Spinal cord (tissue), 10 donors: ENCODE measurements around the gene PNPLA6. TPM values are rescaled to one million over a fixed set of nuclear protein-coding genes. Genes with fewer than 3 reads are reported as not detected.

Experiments used
- DNase-seq, 6 donors: peaks; one replicate each; pipeline versions ENCODE4 v3.0.0 to v3.0.0-alpha.2; 2013 to 2015; ENCODE audit warnings: low spot score in 6 of 6, low read depth in 4 of 6
- H3K27ac ChIP-seq: one replicate; pipeline ENCODE4 v1.5.1; 2013; ENCODE audit warnings: low read depth, low read length, control low read depth
- H3K27me3 ChIP-seq: one replicate; pipeline ENCODE4 v1.6.1; 2013; ENCODE audit warnings: low read length; ENCODE audit not compliant: control insufficient read depth, insufficient read depth
- H3K36me3 ChIP-seq: one replicate; pipeline ENCODE4 v1.6.1; 2013; ENCODE audit warnings: low read length; ENCODE audit not compliant: control insufficient read depth, insufficient read depth
- H3K4me1 ChIP-seq: one replicate; pipeline ENCODE4 v1.6.1; 2013; ENCODE audit warnings: low read length; ENCODE audit not compliant: control insufficient read depth, insufficient read depth
- H3K4me3 ChIP-seq: one replicate; pipeline ENCODE4 v1.5.1; 2013; ENCODE audit warnings: low read depth, low read length, control low read depth
- H3K9me3 ChIP-seq: one replicate; pipeline ENCODE4 v1.6.1; 2013; ENCODE audit warnings: low read length; ENCODE audit not compliant: control insufficient read depth, insufficient read depth
- WGBS: methylation state at CpG from one replicate; pipeline ENCODE4 v1.1.5; 2013; ENCODE audit warnings: missing lambda C conversion rate; ENCODE audit not compliant: insufficient coverage; 5-methylcytosine and 5-hydroxymethylcytosine counted together
- long read RNA-seq, 4 donors: transcript quantifications; one replicate each; lab custom pipeline, GENCODE V29; 2026
- polyA plus RNA-seq, 2 donors: library from polyadenylated mRNA; unstranded; fragments of 120-200 nt; gene quantifications; one replicate each; pipeline ENCODE4 v1.2.1, GENCODE V29; 2013; ENCODE audit not compliant: insufficient read length in 2 of 2
- total RNA-seq, 2 donors: library from RNA; depleted of rRNA in 1 of 2; stranded (reverse); fragments of 120-200 nt in 1 of 2; fragments of >200 nt in 1 of 2; gene quantifications; one replicate each; pipeline versions ENCODE4 v1.2.3 to v1.2.4, GENCODE V29; 2013 to 2014
- donor health status: healthy.

PNPLA6 gene
- total RNA-seq: 10 to 100 TPM; 45.8 to 47.8 TPM
- polyA plus RNA-seq: 10 to 100 TPM; 91.8 to 94.3 TPM
- long read RNA-seq, donor 1, partial matches to known transcripts: 22 of 24 reads
- long read RNA-seq, donor 1, other reads (novel, unspliced or antisense): 0 of 24 reads
- long read RNA-seq, donor 2: 0 reads
- long read RNA-seq, donor 3, partial matches to known transcripts: 0 of 2 reads
- long read RNA-seq, donor 3, other reads (novel, unspliced or antisense): 0 of 2 reads
- long read RNA-seq, donor 4, partial matches to known transcripts: 0 of 1 reads
- long read RNA-seq, donor 4, other reads (novel, unspliced or antisense): 0 of 1 reads

DNA sequence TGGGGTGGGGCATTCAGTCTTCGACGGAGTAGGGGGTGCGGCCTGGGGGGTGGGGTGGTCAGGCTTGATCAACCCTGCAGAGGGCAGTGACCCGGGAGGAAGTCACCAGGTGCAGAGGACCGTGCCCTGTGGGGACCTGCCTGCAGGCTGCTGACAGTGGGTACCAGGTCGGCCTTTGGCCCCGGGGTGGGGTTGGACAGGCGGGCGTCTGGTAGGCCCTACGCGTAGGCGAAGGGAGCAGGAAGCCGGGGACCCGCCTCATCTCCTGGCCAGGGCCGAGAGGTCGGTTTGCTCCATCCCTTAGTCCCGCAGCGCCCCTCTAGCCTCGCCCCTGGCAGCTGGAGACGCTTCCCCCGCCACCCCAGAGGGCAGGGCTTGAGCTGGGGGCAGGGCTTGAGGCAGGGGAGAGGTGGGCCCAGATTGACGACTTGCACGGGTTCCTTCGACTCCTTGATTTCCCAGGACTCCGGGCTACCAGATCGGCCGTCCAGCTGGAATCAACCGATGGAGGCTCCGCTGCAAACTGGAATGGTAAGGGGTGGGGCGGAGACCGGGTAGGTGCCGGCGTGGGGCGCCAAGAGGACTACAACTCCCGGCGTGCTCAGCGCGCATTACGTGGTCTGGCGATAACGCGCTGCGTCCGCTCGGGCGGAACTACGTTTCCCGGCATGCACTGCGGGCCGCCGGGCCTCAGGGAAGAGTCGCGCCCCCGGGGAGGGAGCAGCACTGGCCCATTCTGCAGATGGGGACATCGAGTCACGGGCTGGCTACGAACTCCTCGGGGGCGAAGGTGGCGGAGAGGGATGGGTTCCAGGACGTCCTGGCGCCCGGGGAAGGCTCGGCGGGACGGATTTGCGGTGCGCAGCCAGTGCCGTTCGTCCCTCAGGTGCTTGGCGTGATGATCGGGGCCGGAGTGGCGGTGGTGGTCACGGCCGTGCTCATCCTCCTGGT, at the start of gene PNPLA6:
Gene PNPLA6, plus strand, starts transcription at position 671 of the 951 bp plus-strand sequence. Its CDS starts 72 bp downstream, at position 743.
- Histone ChIP-seq H3K27ac (peak within 1 kb of the TSS; percentile 98), H3K4me1 (peaks cover 26% of the 10 kb centered on the region), H3K36me3 (peaks cover 47% of the 10 kb centered on the region), H3K9me3 (no peaks in the 10 kb centered on the region), H3K4me3 (peak within 1 kb of the TSS; percentile 83), H3K27me3 (no peaks in the 10 kb centered on the region)
- DNase-seq: peak in 5 of 6 donors; percentile 93 to 98 (median 93)
- under 1% methylated on average over 76 of the region's 76 CpGs for WGBS

DNA sequence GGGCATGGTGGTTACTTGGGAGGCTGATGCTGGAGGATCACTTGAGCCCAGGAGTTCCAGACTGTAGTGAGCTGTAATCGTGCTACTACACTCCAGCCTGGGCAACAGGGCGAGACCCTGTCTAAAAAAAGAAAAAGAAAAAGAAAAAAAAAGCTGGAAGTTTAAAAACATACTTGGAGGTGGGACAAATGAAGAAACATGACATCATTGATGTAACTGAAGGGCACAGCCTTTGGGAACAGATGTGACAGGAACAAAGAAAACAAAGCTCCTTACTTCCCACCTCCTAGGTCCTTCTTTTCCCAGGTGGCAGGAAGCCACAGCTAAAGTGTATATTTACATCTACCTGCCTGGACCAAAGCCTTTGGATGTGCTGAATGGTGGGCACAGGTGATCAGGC, 48.6 kb upstream of the PNPLA6 start:
- DNase-seq: no peak
- no peak overlapping the region for H3K27ac ChIP-seq
- peaks cover 36% of the 10 kb centered on the region for H3K4me1 ChIP-seq
- no peaks in the 10 kb centered on the region for H3K9me3 ChIP-seq
- H3K4me3 ChIP-seq: no peak overlapping the region
- 82% methylated on average over 2 of the region's 2 CpGs for WGBS
- H3K27me3 ChIP-seq: no peaks in the 10 kb centered on the region
- peaks cover 8% of the 10 kb centered on the region for H3K36me3 ChIP-seq

DNA sequence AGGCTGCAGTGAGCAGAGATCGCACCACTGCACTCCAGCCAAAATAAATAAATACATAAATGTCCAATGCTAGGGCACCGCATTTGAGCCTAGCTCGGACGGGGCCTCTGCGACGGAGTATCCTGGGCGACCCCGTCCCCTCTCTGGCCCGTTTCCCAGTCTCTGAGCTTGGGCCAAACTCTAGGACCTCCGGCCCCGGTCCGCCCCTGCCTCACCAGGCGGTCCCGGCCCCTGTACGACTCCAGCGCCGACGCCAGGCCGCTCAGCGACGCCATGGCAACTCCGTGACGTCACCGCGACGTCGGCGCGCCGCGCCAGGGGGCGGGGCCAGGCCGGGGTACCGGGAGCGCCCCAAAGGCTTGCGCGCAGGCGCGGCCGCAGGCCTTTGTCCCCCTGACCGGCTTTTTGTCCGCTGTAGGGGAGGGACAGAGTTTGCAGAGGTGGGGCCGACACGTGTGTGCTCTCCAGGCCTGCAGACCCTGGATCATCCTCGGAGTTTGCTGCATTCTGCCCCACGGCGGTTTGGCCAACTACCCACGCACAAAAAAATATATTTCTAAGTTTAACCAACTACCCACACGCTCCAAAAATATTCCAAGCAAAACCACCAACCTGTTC, 46.7 kb upstream of the PNPLA6 start, which contains the start of gene PEX11G:
Gene PEX11G, minus strand, starts transcription at position 300 of the 618 bp plus-strand sequence. Its CDS starts 25 bp downstream, at position 275.
- Histone ChIP-seq H3K4me1 (peaks cover 19% of the 10 kb centered on the region), H3K27ac (peak within 1 kb of the TSS; percentile 90), H3K9me3 (no peaks in the 10 kb centered on the region), H3K4me3 (peak within 1 kb of the TSS; percentile 54), H3K36me3 (no peaks in the 10 kb centered on the region), H3K27me3 (no peaks in the 10 kb centered on the region)
- WGBS: under 1% methylated on average over 46 of the region's 49 CpGs
- DNase-seq: peak; percentile 83 to 97 (median 86)

DNA sequence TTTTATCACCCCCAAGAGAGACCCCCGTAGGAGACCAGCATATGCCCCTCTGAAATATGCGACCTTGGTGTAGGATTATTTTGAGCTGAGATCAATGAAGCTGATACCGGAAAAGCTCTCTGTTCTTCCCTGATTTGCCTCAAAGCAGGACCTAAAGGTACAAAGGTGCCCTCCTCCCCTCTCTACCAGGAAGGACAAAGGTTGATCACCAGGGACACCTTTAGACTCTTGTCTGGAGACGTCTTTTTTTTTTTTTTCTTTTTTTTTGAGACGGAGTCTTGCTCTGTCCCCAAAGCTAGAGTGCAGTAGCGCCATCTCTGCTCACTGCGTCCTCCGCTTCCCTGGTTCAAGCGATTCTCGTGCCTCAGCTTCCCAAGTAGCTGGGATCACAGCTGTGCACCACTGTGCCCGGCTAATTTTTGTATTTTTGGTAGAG, 45.9 kb upstream of the PNPLA6 start:
- H3K27me3 ChIP-seq: no peaks in the 10 kb centered on the region
- no peak for DNase-seq
- peak overlapping the region; percentile 90 for H3K27ac ChIP-seq
- WGBS: 75% methylated on average over 8 of the region's 11 CpGs
- H3K4me1 ChIP-seq: peaks cover 26% of the 10 kb centered on the region
- no peaks in the 10 kb centered on the region for H3K36me3 ChIP-seq
- H3K9me3 ChIP-seq: no peaks in the 10 kb centered on the region
- H3K4me3 ChIP-seq: no peak overlapping the region

DNA sequence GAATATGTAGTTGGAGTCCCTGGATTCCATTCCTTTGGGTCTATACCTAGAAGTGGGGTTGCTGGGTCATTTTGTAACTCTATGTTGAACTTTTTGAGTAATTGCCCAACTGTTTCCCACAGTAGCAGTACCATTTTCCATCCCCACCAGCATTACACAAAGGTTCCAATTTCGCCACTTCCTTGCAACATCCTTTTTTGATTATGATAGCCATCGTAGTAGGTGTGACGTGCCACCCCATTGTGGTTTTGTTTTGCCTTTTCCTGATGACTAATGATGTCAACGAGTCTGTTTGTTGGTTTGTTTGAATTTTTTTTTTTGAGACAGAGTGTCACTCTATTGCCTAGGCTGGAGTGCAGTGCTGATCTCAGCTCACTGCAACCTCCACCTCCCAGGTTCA, 43.4 kb upstream of the PNPLA6 start:
- WGBS: no CpG with 5 or more reads among the region's 4 CpGs
- DNase-seq: no peak
- H3K4me1 ChIP-seq: peaks cover 31% of the 10 kb centered on the region
- no peaks in the 10 kb centered on the region for H3K36me3 ChIP-seq
- H3K4me3 ChIP-seq: no peak overlapping the region
- no peak overlapping the region for H3K27ac ChIP-seq
- H3K9me3 ChIP-seq: no peaks in the 10 kb centered on the region
- H3K27me3 ChIP-seq: no peaks in the 10 kb centered on the region

DNA sequence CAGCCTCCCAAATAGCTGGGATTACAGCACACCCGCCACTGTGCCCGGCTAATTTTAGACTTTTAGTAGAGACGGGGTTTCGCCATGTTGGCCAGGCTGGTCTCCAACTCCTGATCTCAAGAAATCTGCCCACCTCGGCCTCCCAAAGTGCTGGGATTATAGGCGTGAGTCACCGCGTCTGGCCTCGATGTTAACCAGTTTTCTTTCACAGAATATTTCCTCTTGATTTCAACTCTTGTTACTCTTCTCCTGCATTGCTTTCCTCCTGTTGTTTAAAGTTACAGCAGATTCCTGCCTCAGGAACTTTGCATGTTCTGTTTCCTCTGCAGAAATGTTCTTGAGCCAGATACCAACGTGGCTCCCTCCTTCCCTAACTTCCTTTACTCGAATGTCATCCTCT, 43.0 kb upstream of the PNPLA6 start:
- no peaks in the 10 kb centered on the region for H3K36me3 ChIP-seq
- H3K4me3 ChIP-seq: no peak overlapping the region
- H3K27me3 ChIP-seq: no peaks in the 10 kb centered on the region
- peaks cover 33% of the 10 kb centered on the region for H3K4me1 ChIP-seq
- no peaks in the 10 kb centered on the region for H3K9me3 ChIP-seq
- no peak for DNase-seq
- H3K27ac ChIP-seq: no peak overlapping the region
- WGBS: 91% methylated on average over 11 of the region's 11 CpGs

DNA sequence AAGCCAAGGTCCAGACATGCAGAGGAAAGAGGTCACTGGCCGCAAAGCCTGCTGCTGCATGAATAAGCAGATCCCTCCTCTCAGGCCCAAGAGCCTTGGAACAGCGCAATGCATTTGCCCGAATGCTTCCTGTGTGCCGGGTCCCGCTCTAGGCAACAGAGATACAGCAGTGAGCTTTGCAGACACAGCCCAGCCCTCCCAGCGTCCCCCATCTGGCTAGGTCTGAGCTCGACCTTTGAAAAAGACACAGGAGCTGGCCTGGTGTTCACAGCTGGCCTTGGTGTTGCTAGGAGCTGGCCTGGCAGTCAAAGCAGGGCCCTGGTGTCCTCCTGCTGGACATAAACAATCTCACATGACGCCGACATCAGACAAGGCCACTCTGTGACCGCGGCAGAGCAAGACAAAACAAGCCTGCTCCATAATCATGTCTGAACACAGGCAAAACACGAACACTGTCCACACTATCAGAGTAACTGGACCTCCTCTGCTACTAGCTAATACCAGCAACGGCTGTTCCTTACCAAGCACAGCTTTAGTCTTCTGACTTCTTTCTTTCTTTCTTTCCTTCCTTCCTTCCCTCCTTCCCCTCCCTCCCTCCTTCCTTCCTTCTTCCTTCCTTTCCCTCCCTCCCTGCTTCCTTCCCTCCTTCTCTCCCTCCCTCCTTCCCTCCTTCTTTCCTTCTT, 41.0 kb upstream of the PNPLA6 start:
- Histone ChIP-seq H3K4me1 (peaks cover 22% of the 10 kb centered on the region), H3K36me3 (no peaks in the 10 kb centered on the region), H3K4me3 (no peak overlapping the region), H3K27me3 (no peaks in the 10 kb centered on the region), H3K27ac (peak overlapping the region; percentile 78), H3K9me3 (no peaks in the 10 kb centered on the region)
- DNase-seq: peak in 4 of 6 donors; percentile 61 to 83 (median 72)
- 8% methylated on average over 13 of the region's 13 CpGs for WGBS

DNA sequence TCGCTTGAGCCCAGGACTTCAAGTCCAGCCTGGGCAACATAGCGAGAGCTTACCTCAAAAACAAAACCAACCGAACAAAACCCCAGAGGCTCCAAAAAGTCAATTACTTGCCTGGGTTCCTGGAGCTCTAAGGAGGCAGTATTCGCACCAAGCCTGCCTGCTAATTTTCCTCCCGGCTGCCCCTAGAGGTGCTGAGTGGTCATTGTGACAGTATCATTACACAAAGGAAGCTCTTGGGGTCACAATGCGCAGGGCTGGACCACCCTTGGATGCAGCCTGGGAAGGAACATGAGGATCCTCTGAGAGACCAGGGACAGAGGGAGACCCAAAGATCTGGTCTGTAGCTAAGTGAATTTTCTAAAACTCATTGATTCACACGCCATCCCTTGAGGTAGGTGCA, 38.2 kb upstream of the PNPLA6 start:
- H3K4me3 ChIP-seq: no peak overlapping the region
- no peaks in the 10 kb centered on the region for H3K36me3 ChIP-seq
- H3K4me1 ChIP-seq: peaks cover 28% of the 10 kb centered on the region
- no peak overlapping the region for H3K27ac ChIP-seq
- DNase-seq: peak in 2 of 6 donors; percentile 25 to 39
- H3K9me3 ChIP-seq: no peaks in the 10 kb centered on the region
- WGBS: 54% methylated on average over 4 of the region's 7 CpGs
- no peaks in the 10 kb centered on the region for H3K27me3 ChIP-seq
